ENCODE data around the gene SUZ12. TPM values are rescaled to one million over a fixed set of nuclear protein-coding genes. Genes with fewer than 3 reads are reported as not detected.

The SUZ12 gene
- total and polyA plus RNA-seq, 9 of the 15 experiments (the other 6 are each of a cell fraction or from before 2014, with no cell fraction given) = 19.5 to 64.3 (median 47.2) TPM

- no peak for FAIRE-seq
- TF ChIP-seq JUN (IDR thresholded peaks at IDR 0.05; ENCODE audit: borderline replicate concordance, low read depth, low read length) (no peak), JUN (CRISPR knock-in tag; IDR thresholded peaks at IDR 0.05; ENCODE audit: borderline replicate concordance) (no peak), ZNF146 (CRISPR knock-in tag; IDR thresholded peaks at IDR 0.05; ENCODE audit: unreplicated experiment) (no peak), ZNF592 (IDR thresholded peaks at IDR 0.05) (no peak), BMI1 (IDR thresholded peaks at IDR 0.05; ENCODE audit: low read length) (no peak), CBX1 (IDR thresholded peaks at IDR 0.05; ENCODE audit: low read depth) (no peak), USF2 (CRISPR knock-in tag; IDR thresholded peaks at IDR 0.05) (no peak), MAFG (tag; conservative IDR thresholded peaks at IDR 0.05) (no peak), GTF2E2 (tag; IDR thresholded peaks at IDR 0.05) (no peak), MTA3 (IDR thresholded peaks at IDR 0.05; ENCODE audit: borderline replicate concordance) (no peak), MAZ (CRISPR knock-in tag; conservative IDR thresholded peaks at IDR 0.05 in 1 of 2, IDR thresholded peaks at IDR 0.05 in 1 of 2) (no peak), ZC3H4 (CRISPR knock-in tag; IDR thresholded peaks at IDR 0.05; ENCODE audit: borderline replicate concordance) (no peak), THAP12 (CRISPR knock-in tag; IDR thresholded peaks at IDR 0.05) (no peak)
These were observed 21.2 kb upstream of the SUZ12 start for GRCh38 chr17:31915456-31916100.

More at GRCh38 chr17:31915456-31916100, 21.2 kb upstream of the SUZ12 start:
- no peaks in the 10 kb centered on the region for H3K9me1 ChIP-seq (ENCODE audit: control insufficient read depth, insufficient read depth, low read length)
- no peaks in the 10 kb centered on the region for H3K36me3 ChIP-seq (ENCODE audit: control insufficient read depth, insufficient read depth, low read length)
- no peak overlapping the region for H3K4me3 ChIP-seq
- intact Hi-C loops (cut with micrococcal nuclease) (no loop called here), in situ Hi-C loops (cut with MboI) (no loop called here)
- H3K4me2 ChIP-seq (ENCODE audit: insufficient read depth, low read length) = no peak overlapping the region
- no peak overlapping the region for H3K9ac ChIP-seq (ENCODE audit: insufficient read depth in 1 of 2, low read depth in 2 of 2, low read length in 2 of 2)
- no peaks in the 10 kb centered on the region; a peak in 1 of 5 replicates for H3K4me1 ChIP-seq (replicated peaks in 1 of 2; ENCODE audit: control insufficient read depth in 2 of 2, insufficient read depth in 2 of 2, low read length in 2 of 2)
- WGBS (ENCODE audit: insufficient coverage, low coverage, missing lambda C conversion rate) = 73% methylated on average over 3 of the region's 3 CpGs
- no peaks in the 10 kb centered on the region for H4K20me1 ChIP-seq (replicated peaks; ENCODE audit: control insufficient read depth, insufficient read depth, low read length)
- CTCF ChIA-PET (ENCODE audit: low intra/inter-chr PET ratio) = no interaction called here
- no peak overlapping the region for H2AFZ ChIP-seq (ENCODE audit: low read depth, low read length)
- no peaks in the 10 kb centered on the region for H3K79me2 ChIP-seq (ENCODE audit: control insufficient read depth, insufficient read depth, low read length)
- no peaks in the 10 kb centered on the region for H3K27me3 ChIP-seq (ENCODE audit: control insufficient read depth in 2 of 2, insufficient read depth in 2 of 2, low read length in 2 of 2)
- no peaks in the 10 kb centered on the region for H3K9me3 ChIP-seq (replicated peaks; ENCODE audit: control insufficient read depth, insufficient read depth, low read depth, low read length)
- POLR2A ChIA-PET = interaction anchor here (0.6 kb wide), 2 partner anchors 14 to 257 kb away, joined by 3 to 5 read pairs; partner anchors contain the start of gene UTP6
- no TSS peak for BruUV-seq (replicated peaks)
- DNase-seq (ENCODE audit: extremely low read depth in 1 of 4, low spot score in 3 of 4) (no peak), ATAC-seq (no peak)
- H3K27ac ChIP-seq (ENCODE audit: extremely low read depth, low read depth, low read length) = no peak overlapping the region

All from K562 (cell line).